ENCODE measurements around the gene LEMD1.

The LEMD1 gene

DNA sequence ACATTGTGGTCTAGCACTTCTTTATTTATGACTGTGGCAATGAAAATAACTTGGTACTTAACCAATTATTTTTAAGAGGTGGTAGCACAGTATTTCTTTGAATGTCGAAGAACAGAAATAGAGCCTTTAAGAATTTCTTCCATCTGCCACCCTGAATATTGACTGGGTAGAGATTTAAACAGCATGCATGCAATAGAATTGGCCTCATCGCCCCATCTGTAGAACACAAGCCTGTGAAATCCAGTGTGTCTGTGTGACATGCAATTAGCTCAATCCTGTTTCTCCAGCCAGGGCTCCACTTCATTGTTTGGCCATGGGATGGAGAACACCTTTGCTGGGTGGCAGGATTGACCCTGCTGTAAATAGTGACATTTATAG is 48.1 kb downstream of the LEMD1 start:
- ATAC-seq, result no peak
- TF ChIP-seq RARB (CRISPR knock-in tag; IDR thresholded peaks at IDR 0.05) (no peak), CSDC2 (CRISPR knock-in tag; IDR thresholded peaks at IDR 0.05) (no peak), TOX (CRISPR knock-in tag; IDR thresholded peaks at IDR 0.05; ENCODE audit: borderline replicate concordance) (no peak), ESRRG (CRISPR knock-in tag; IDR thresholded peaks at IDR 0.05) (no peak), OSR1 (CRISPR knock-in tag; IDR thresholded peaks at IDR 0.05) (no peak), ZNF70 (CRISPR knock-in tag; IDR thresholded peaks at IDR 0.05) (no peak), SNAI2 (CRISPR knock-in tag; IDR thresholded peaks at IDR 0.05) (no peak), CREB5 (CRISPR knock-in tag; IDR thresholded peaks at IDR 0.05; ENCODE audit: low read depth) (no peak), ZNF565 (CRISPR knock-in tag; conservative IDR thresholded peaks at IDR 0.05; ENCODE audit: low read depth) (no peak), PPARA (CRISPR knock-in tag; IDR thresholded peaks at IDR 0.05; ENCODE audit: borderline replicate concordance) (no peak), ZNF8 (CRISPR knock-in tag; IDR thresholded peaks at IDR 0.05) (no peak), GLIS3 (CRISPR knock-in tag; IDR thresholded peaks at IDR 0.05) (no peak)
- TF ChIP-seq, protein P1, sequence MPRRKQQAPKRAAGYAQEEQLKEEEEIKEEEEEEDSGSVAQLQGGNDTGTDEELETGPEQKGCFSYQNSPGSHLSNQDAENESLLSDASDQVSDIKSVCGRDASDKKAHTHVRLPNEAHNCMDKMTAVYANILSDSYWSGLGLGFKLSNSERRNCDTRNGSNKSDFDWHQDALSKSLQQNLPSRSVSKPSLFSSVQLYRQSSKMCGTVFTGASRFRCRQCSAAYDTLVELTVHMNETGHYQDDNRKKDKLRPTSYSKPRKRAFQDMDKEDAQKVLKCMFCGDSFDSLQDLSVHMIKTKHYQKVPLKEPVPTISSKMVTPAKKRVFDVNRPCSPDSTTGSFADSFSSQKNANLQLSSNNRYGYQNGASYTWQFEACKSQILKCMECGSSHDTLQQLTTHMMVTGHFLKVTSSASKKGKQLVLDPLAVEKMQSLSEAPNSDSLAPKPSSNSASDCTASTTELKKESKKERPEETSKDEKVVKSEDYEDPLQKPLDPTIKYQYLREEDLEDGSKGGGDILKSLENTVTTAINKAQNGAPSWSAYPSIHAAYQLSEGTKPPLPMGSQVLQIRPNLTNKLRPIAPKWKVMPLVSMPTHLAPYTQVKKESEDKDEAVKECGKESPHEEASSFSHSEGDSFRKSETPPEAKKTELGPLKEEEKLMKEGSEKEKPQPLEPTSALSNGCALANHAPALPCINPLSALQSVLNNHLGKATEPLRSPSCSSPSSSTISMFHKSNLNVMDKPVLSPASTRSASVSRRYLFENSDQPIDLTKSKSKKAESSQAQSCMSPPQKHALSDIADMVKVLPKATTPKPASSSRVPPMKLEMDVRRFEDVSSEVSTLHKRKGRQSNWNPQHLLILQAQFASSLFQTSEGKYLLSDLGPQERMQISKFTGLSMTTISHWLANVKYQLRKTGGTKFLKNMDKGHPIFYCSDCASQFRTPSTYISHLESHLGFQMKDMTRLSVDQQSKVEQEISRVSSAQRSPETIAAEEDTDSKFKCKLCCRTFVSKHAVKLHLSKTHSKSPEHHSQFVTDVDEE (CRISPR knock-in tag; IDR thresholded peaks at IDR 0.05), result no peak
- TF ChIP-seq, protein P2, sequence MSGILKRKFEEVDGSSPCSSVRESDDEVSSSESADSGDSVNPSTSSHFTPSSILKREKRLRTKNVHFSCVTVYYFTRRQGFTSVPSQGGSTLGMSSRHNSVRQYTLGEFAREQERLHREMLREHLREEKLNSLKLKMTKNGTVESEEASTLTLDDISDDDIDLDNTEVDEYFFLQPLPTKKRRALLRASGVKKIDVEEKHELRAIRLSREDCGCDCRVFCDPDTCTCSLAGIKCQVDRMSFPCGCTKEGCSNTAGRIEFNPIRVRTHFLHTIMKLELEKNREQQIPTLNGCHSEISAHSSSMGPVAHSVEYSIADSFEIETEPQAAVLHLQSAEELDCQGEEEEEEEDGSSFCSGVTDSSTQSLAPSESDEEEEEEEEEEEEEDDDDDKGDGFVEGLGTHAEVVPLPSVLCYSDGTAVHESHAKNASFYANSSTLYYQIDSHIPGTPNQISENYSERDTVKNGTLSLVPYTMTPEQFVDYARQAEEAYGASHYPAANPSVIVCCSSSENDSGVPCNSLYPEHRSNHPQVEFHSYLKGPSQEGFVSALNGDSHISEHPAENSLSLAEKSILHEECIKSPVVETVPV (CRISPR knock-in tag; IDR thresholded peaks at IDR 0.05), result no peak

DNA sequence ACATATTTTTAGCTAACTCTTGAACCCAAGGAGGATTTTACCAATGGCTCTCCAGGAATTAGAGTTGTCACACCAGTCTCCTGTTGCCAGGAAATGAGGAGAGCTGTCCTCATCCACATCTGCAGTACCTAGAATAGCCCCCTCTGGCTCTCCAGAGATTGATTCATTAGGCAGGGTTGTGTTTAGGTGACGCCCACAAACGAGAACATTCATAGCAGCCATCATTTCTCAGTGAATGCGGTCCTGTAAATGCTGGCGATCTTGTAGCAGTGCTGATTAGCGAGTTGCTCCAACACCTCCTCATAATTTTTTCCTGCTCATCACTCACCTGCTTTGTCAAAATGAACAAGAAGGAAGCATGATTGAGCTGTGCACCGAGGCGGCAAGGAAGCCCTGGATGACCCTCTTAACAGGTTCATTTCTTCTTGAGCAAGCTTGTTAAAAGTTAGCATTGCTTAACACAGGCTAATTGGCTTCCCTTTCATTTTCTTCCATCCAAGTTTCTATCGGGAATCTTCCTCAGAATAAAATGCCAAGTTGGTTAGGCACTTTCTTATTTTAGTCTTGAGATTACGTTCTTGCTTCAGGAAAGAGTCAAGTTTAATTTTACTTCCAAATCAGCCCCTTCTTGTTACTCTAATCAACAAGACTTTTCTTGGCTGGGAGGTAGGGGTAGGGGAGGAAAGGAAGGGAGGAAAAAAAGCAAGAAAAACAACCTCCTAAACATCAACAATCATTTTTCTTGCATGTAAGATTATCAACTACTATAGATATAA is 48.6 kb downstream of the LEMD1 start:
- no peak for ATAC-seq
- TF ChIP-seq BACH2 (CRISPR knock-in tag; IDR thresholded peaks at IDR 0.05; ENCODE audit: borderline replicate concordance), result no peak
- no peak for TF ChIP-seq ZNF565 (CRISPR knock-in tag; conservative IDR thresholded peaks at IDR 0.05; ENCODE audit: low read depth)

GRCh38 chr1:205371871-205372660 is 49.8 kb downstream of the LEMD1 start:
- ATAC-seq, result no peak; the same call in 2 of the 3 replicates
- no peak for TF ChIP-seq ZNF565 (CRISPR knock-in tag; conservative IDR thresholded peaks at IDR 0.05; ENCODE audit: low read depth)
- TF ChIP-seq RARB (CRISPR knock-in tag; IDR thresholded peaks at IDR 0.05), result no peak
- no peak for TF ChIP-seq POU6F1 (CRISPR knock-in tag; IDR thresholded peaks at IDR 0.05; ENCODE audit: borderline replicate concordance, low read depth)
- no peak for TF ChIP-seq ARNTL (CRISPR knock-in tag; IDR thresholded peaks at IDR 0.05; ENCODE audit: borderline replicate concordance, low read depth)
- TF ChIP-seq, protein P3, sequence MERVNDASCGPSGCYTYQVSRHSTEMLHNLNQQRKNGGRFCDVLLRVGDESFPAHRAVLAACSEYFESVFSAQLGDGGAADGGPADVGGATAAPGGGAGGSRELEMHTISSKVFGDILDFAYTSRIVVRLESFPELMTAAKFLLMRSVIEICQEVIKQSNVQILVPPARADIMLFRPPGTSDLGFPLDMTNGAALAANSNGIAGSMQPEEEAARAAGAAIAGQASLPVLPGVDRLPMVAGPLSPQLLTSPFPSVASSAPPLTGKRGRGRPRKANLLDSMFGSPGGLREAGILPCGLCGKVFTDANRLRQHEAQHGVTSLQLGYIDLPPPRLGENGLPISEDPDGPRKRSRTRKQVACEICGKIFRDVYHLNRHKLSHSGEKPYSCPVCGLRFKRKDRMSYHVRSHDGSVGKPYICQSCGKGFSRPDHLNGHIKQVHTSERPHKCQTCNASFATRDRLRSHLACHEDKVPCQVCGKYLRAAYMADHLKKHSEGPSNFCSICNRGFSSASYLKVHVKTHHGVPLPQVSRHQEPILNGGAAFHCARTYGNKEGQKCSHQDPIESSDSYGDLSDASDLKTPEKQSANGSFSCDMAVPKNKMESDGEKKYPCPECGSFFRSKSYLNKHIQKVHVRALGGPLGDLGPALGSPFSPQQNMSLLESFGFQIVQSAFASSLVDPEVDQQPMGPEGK (CRISPR knock-in tag; IDR thresholded peaks at IDR 0.05; ENCODE audit: borderline replicate concordance), result no peak
- no peak for TF ChIP-seq ZC3H10 (CRISPR knock-in tag; IDR thresholded peaks at IDR 0.05)
- TF ChIP-seq BACH2 (CRISPR knock-in tag; IDR thresholded peaks at IDR 0.05; ENCODE audit: borderline replicate concordance), result no peak
- no peak for TF ChIP-seq PPARA (CRISPR knock-in tag; IDR thresholded peaks at IDR 0.05; ENCODE audit: borderline replicate concordance)
- TF ChIP-seq, protein P2 (CRISPR knock-in tag; IDR thresholded peaks at IDR 0.05), result no peak
- TF ChIP-seq CREB5 (CRISPR knock-in tag; IDR thresholded peaks at IDR 0.05; ENCODE audit: low read depth), result no peak
- TF ChIP-seq, protein P1 (CRISPR knock-in tag; IDR thresholded peaks at IDR 0.05), result no peak
- no peak for TF ChIP-seq ESRRG (CRISPR knock-in tag; IDR thresholded peaks at IDR 0.05)
- no peak for TF ChIP-seq GLIS3 (CRISPR knock-in tag; IDR thresholded peaks at IDR 0.05)

All from SK-N-SH treated with all-trans-retinoic acid at 6 μM for 48 hours (cell line).